ENCODE results near the gene GARS1.

GRCh38 chr7:30549931-30550493 lies 44.7 kb upstream of the GARS1 start:
- TF ChIP-seq POLR2AphosphoS5 (IDR thresholded peaks at IDR 0.05; ENCODE audit: low read depth), result no peak
- TF ChIP-seq, protein P1, sequence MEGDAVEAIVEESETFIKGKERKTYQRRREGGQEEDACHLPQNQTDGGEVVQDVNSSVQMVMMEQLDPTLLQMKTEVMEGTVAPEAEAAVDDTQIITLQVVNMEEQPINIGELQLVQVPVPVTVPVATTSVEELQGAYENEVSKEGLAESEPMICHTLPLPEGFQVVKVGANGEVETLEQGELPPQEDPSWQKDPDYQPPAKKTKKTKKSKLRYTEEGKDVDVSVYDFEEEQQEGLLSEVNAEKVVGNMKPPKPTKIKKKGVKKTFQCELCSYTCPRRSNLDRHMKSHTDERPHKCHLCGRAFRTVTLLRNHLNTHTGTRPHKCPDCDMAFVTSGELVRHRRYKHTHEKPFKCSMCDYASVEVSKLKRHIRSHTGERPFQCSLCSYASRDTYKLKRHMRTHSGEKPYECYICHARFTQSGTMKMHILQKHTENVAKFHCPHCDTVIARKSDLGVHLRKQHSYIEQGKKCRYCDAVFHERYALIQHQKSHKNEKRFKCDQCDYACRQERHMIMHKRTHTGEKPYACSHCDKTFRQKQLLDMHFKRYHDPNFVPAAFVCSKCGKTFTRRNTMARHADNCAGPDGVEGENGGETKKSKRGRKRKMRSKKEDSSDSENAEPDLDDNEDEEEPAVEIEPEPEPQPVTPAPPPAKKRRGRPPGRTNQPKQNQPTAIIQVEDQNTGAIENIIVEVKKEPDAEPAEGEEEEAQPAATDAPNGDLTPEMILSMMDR (IDR thresholded peaks at IDR 0.05; ENCODE audit: insufficient read depth, low read length), result no peak
- TF ChIP-seq, protein P2, sequence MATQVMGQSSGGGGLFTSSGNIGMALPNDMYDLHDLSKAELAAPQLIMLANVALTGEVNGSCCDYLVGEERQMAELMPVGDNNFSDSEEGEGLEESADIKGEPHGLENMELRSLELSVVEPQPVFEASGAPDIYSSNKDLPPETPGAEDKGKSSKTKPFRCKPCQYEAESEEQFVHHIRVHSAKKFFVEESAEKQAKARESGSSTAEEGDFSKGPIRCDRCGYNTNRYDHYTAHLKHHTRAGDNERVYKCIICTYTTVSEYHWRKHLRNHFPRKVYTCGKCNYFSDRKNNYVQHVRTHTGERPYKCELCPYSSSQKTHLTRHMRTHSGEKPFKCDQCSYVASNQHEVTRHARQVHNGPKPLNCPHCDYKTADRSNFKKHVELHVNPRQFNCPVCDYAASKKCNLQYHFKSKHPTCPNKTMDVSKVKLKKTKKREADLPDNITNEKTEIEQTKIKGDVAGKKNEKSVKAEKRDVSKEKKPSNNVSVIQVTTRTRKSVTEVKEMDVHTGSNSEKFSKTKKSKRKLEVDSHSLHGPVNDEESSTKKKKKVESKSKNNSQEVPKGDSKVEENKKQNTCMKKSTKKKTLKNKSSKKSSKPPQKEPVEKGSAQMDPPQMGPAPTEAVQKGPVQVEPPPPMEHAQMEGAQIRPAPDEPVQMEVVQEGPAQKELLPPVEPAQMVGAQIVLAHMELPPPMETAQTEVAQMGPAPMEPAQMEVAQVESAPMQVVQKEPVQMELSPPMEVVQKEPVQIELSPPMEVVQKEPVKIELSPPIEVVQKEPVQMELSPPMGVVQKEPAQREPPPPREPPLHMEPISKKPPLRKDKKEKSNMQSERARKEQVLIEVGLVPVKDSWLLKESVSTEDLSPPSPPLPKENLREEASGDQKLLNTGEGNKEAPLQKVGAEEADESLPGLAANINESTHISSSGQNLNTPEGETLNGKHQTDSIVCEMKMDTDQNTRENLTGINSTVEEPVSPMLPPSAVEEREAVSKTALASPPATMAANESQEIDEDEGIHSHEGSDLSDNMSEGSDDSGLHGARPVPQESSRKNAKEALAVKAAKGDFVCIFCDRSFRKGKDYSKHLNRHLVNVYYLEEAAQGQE (IDR thresholded peaks at IDR 0.05; ENCODE audit: insufficient replicate concordance, low read depth), result no peak
- no peak for TF ChIP-seq SPI1 (IDR thresholded peaks at IDR 0.05; ENCODE audit: borderline replicate concordance, low read depth)

All from HL-60 (cell line).